ENCODE data around the gene KLHL5.
A peak's percentile ranks its signal among the peaks of the same experiment; 100 is the strongest.
"Not testable (repeated sequence)": the region's sequence is repeated elsewhere in the genome, so short reads cannot be mapped to it uniquely, and the experiment has no call there.

KLHL5 gene, protein sequence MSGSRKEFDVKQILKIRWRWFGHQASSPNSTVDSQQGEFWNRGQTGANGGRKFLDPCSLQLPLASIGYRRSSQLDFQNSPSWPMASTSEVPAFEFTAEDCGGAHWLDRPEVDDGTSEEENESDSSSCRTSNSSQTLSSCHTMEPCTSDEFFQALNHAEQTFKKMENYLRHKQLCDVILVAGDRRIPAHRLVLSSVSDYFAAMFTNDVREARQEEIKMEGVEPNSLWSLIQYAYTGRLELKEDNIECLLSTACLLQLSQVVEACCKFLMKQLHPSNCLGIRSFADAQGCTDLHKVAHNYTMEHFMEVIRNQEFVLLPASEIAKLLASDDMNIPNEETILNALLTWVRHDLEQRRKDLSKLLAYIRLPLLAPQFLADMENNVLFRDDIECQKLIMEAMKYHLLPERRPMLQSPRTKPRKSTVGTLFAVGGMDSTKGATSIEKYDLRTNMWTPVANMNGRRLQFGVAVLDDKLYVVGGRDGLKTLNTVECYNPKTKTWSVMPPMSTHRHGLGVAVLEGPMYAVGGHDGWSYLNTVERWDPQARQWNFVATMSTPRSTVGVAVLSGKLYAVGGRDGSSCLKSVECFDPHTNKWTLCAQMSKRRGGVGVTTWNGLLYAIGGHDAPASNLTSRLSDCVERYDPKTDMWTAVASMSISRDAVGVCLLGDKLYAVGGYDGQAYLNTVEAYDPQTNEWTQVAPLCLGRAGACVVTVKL

DNA sequence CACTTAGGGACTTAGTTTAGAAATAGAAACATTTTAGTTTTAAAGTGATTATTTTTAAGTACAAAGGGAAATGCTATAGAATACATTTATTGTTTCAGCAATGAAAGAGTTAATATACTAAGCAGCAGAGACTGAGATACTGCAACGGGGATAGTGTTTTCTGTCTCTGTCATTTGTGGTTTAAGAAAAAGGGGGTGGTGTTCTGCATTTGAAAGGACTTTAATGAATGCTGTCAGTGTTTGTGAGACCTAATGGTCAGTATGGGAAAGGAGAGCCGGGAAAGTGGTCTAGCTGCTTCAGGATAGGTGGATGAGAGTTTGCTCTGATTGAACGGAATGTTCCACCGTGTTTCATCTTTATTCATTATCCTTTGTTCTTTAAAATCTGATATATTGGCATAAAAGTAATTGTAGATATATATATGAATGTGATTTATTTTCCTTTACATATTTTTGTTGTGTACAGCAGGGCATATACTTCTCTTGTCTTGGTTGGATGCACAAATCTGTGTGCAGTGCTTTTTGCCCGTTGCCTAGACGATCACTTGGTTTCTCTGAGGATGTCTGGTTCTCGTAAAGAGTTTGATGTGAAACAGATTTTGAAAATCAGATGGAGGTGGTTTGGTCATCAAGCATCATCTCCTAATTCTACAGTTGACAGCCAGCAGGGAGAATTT, at the start of gene KLHL5:
Gene KLHL5 (plus strand): TSS at position 139 of the 676 bp plus-strand sequence. CDS start 421 bp downstream, at position 560.
- no peak for DNase-seq

DNA sequence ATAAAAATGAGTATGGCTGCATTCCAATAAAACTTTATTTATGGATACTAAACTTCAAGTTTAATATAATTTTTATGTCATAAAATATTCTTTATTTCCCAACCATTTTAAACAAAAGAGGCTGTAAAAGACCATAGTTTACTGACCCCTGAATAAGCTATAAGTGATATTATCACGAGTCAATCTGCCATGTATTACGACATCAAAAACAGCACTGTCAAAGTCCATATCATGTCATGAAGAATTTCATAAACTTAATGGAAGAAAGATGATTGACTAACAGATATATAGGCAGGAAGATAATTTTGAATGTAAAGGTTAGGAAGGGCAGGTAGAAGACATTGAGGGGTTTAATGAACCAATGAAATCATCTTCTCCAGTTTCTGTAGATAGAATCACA, 48.0 kb upstream of the KLHL5 start:
- no peak for DNase-seq

DNA sequence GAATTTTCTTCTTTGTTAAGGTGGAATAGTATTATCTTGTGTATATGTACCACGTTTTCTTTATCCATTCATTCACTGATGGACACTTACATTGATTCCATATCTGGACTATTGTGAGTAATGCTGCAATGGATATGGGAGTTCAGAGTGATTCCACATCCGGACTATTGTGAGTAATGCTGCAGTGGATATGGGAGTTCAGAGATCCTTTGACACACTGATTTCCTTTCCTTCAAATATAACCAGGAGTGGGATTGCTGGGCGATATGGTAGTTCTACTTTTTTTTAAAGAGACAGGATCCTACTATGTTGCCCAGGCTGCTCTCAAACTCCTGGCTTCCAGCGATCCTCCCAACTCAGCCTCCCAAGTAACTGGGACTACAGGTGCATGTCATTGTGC, 41.9 kb upstream of the KLHL5 start:
- DNase-seq = no peak

DNA sequence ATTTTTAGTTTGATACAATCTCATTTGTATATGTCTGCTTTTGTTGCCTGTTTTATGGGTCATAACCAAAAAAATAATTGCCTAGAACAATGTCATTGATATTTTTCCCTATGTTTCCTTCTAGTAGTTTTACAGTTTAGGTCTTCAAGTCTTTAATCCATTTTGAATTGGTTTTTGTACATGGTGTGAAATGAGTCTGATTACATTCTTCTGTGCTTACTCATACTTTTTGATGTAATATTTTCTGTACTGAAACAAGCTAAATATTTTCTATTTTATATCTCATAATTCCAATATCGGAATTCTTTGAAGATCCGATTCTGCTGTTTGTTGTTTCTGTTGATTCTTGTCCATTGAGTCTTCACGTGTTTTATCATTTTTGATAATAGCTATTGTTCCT, 40.4 kb upstream of the KLHL5 start:
- DNase-seq = no peak

DNA sequence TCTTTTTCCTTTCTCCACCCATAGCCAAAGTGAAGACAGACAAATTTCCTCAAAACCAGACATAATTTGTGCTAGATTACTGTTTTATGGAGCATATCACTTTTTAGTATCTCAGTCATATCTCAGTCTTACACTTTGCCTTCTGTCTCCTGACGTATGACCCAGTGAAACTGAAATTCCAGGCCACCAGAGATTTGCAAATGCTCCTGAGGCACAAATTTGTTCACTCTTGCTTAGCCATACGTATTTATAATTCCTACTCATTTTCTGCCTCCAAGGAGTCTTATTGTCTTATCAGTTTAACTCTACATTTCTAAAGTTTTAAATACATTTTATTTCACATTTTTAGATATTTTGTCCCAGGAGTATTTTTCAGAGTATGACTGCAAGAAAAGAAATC, 39.8 kb upstream of the KLHL5 start:
- no peak for DNase-seq

DNA sequence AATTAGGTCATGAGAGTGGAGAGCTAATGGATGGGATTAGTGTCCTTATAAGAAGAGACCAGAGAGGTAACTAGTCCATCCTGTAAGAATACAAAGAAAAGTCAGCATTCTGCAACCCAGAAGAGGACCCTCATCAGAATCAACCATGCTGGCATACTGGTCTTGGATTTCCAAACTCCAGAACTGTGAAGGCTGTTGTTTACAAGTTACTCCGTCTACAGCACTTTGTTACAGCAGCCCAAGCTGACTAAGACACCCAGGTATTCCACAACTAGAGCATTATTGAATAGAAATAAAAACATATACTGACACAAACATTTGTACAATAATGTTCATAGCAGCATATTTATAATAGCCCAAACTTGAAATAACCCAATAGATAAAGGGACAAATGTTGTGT, 39.0 kb upstream of the KLHL5 start:
- no peak for DNase-seq

DNA sequence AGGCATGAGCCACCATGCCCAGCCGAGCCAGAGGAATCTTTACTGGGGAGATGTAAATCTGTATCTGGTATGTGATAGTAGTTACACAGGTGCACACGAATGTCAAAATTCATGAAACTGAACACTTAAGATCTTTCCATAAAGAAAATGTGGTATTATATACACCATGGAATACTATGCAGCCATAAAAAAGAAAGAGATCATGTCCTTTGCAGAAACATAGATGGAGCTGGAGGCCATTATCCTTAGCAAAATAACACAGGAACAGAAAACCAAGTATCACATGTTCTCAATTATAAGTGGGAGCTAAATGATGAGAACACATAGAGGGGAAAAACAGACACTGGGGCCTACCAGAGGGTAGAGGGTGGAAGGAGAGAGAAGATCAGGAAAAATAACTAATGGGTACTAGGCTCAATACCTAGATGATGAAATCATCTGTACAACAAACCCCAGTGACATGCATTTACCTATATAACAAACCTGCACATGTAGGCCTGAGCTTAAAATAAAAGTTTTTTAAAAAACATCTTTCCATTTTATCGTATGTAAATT, 37.6 kb upstream of the KLHL5 start:
- no peak for DNase-seq

DNA sequence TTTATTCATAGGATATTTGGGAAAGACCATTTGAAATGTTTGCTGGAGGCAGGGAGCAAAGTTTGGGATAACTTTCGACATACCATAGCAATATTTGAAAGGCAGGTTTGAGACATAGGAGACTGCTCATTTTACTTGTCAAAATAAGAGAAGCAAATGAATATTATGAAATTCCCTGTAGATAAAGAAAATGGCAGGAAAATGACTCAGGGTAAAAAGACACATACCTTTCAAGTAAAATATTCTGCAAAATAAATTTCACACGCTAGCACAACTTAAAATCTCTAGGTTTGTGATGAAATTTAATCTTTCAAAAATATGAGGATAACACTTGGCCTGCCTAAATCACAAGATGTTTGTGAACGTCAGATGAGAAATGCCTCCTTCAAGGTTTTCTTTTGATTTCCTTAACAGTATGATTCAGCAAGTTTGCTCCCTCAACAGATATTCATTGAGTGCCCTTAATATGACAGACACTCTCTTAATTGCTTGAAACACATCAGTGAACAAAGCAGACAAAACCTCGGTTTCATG, 36.4 kb upstream of the KLHL5 start:
- no peak for DNase-seq

DNA sequence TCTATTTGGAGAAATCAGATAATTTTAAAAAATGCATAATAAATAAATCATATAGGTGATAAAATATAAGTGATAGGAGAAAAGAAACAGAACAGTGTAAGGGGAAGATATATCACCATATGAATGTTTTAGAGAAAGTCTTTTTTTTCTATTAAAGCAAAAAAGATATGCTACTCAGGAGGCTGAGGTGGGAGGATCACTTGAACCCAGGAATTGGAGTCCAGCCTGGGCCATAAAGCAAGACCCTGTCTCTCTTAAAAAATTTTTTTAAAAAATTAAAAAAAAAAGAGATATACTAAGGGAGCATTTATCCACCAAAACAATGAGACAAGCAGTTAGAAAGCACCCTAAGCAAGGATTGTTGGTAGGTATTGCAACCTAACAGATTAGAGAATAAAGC, 35.9 kb upstream of the KLHL5 start:
- no peak for DNase-seq

DNA sequence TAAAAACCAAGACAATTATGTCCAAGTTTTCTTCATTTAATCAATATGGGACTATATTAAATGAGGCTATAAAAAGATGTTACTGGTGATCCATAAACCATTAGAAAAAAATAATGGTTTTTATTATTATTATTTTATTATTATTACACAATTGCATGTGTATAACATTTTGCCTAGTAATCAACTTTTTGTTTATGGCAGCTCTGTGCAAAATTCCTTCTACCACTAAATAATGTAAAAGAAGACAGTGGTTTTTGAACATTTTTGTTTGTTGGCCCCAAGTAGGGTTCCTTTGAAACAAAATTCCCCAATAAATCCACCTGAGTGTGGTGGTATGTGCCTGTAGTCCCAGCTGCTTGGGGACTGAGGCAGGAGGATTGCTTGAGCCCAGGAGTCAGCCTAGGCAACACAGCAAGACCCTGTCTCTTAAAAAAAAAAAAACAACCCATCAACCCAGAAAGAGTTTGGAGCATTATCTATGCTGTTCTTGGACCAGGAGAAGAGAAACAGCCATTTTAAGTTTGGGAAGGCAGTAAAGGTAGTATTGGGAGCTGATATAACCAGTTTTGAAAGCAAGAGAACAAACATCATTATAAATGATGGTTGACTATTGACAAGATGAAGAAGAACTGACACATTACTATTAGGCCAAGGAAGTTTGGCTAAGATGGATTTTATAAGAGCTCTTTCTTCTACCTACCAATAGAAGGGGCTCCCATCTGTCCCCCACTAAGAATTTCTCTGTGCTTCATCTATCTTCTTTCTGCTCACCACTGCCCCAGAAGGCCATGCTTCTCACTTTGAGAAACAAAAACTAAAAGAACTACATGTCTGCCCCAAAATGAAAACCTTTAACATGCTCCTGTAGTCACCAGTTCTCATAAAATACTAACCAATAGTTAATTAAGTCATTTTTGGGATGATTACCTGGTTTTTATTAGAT, 32.0 kb upstream of the KLHL5 start:
- DNase-seq = peak; percentile 11 to 46

DNA sequence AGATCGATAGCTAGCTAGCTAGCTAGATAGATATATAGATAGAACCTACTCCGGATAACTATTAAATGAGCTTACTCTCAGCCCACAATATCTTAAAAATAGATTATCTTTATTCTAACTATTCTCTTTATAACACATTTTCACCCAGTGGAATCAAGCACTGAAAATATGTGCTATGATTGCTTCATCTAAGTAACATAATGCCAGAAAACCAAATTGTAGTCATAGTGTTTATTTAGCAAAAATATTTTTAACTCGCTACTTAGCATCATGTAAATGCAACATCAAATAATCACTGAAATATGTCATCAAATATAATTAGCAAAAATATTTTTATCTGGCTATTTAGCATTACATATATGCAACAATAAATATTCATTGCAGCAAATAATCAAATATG, 31.3 kb upstream of the KLHL5 start:
- no peak for DNase-seq

DNA sequence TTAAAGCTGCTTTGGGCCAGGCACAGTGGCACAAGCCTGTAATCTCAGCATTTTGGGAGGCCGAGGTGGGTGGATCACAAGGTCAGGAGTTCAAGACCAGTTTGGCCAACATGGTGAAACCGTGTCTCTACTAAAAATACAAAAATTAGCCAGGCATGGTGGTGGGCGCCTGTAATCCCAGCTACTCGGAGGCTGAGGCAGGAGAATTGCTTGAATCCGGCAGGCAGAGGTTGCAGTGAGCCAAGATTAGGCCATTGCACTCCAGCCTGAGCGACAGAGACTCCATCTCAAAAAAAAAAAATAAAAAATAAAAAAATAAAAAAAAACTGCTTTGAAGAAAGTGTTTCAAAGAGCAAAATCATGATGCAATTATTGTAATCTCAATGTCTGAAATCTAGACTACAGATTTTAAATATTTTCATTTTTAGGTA, 30.4 kb upstream of the KLHL5 start:
- DNase-seq = not testable (repeated sequence)

DNA sequence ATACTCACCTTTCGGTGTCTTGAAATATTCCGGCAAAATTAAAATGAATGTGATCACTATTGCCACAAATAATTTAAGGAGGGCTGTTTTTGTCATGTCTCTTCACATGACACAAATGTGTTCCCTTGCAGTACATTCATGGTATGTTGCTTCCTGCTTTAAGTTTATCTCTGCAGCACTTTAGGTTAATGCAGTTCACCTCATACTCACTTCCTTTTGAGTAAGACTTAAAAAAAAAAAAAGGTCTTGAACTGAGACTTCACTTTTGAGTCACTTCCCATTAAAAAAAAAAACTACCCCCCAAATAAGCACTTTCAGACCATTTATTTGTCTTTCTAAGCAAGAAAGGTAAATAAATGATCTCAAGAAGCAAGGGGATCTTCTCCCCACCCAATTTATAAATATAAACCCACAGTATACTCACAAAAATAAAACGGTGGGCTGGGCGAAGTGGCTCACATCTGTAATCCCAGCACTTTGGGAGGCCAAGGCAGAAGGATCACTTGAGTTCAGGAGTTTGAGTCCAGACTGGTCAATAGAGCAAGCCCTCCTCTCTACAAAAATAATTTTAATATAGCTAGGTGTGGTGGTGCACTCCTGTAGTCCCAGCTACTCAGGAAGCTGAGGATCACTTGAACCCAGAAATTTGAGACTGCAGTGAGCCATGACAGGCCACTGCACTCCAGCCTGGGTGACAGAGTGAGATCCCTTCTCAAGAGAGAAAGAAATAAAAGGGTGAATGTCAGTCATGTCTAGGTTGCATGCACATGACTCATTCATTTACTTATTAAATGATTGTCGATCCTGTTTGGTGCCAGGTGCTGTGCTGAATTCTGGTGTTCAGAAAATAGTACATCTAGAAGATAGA, 29.6 kb upstream of the KLHL5 start, which contains the start of gene TMEM156:
Gene TMEM156 (minus strand): TSS at position 192 of the 868 bp plus-strand sequence. CDS start 96 bp downstream, at position 96.
- DNase-seq = peak in 1 of 2 donors; percentile 77

DNA sequence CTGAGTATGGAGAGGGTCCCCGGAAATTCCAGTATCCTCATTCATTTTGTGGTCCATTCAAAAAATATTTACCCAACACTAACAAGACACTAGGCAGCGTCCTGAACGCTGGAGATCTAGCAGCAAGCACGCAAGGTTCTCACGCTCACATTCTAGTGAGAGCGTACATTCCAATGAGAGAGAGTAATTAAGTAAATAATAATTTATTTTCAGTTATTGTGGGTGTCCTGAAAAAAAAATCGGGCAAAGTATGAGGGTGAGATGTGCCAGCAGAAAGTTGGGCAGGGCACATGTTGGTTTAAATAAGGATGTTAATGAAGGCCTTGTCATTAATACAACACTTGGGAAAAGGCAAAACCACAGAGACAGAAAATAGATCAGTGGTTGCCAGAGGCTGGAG, 25.9 kb upstream of the KLHL5 start:
- DNase-seq = no peak

DNA sequence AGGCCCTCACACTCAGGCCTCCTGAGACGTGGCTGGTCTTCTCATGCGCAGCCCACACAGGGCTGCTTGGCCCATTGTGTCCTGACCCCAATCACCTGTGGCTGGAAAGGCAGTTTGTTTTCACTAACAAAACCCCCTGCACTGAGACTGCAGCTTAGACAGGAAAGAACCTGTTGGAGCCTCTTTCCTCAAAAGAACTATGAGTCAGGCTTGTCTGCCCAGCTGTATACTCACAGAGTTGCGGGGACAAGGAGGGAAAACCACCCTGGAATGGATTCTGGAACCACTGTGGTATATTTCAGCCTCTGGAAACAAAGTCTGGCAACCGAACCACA, 24.6 kb upstream of the KLHL5 start:
- DNase-seq = no peak

DNA sequence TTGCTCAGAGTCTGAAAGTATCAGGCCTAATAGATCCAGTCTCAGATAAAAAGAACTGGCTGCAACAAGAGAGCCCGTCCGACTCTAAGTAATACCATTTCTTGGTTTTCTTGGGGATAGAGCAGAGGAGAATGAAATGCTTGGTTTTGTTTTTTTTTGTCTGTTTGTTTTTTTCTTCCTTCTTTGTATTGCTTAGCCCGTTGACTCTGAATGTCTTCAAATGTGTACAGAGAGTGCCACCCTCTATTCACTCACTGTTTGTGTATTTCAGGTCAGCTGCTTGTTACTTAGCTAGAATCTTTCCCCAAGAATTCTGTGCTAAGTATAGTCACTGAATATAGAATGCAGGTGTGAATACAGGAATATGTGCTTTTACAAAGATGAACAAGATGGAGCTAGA, 24.1 kb upstream of the KLHL5 start:
- no peak for DNase-seq

DNA sequence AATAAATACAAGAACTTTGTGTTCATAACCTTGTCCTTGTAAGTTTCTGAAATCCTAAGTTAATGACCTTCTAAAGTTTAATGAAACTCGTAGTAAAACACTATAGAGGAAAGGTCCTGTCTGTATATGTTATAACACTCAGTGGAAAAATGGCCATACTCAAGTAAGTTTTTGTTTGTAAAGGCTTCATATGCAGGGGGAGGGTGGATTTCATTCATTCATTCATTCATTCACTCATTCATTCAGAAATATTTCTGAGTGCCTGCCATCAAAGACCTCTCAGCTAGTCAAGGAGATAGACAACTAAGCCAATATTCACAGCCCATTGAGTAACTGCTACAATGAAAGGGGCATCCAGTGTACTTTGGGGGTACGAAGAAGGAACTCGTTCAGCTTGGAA, 22.9 kb upstream of the KLHL5 start:
- DNase-seq = no peak

DNA sequence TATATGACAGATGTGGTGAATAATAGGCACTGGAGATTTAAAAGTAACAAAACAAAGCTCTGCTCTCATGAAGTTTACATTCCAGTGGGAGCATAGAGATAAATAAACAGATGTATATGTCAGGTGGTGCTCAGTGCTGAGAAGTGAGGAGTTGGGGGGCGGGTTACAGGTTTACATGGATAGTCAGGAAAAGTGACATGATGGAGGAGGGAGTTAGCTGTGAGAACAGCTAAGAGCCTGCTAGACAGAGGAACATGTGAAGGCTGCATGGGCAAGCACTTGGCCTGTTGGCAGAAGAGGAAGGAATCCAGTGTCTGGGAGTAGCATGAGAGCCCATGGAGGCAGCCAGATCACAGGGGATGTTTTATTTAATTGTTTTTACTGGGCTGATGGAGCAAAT, 19.7 kb upstream of the KLHL5 start:
- no peak for DNase-seq

DNA sequence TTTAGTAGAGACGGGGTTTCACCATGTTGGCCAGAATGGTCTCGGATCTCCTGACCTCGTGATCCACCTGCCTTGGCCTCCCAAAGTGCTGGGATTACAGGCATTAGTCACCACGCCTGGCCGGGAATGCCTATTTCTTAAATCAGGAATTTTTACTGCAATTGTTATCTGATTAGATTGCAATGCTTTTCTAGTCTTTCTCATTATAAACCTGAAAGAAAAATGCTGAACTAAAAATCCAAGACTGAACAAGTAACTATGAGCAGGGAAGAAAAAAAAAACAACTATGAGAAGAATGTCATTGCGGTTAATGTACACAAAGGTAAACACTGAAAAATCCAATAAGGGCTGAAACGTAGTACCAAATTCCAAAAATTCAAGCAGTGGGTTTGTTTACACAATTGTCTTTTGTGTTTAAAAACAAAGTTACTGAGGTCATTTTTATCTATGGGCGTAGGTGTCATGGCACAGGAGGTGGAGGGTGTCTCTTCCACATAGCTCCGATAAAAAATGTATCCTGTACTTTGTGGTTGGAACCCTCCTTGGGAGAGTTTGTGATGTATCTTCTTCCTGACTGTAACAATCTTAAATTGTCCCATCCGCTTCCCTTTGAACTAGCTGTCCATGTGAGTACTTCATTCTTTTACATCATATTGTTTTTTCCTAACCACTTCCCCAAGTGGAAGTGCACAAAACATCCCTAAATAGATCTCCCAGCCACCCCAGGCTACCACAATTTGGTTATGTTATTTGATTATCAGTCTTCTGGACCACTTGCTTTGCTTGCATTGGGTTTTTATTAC, 18.8 kb upstream of the KLHL5 start:
- DNase-seq = no peak

DNA sequence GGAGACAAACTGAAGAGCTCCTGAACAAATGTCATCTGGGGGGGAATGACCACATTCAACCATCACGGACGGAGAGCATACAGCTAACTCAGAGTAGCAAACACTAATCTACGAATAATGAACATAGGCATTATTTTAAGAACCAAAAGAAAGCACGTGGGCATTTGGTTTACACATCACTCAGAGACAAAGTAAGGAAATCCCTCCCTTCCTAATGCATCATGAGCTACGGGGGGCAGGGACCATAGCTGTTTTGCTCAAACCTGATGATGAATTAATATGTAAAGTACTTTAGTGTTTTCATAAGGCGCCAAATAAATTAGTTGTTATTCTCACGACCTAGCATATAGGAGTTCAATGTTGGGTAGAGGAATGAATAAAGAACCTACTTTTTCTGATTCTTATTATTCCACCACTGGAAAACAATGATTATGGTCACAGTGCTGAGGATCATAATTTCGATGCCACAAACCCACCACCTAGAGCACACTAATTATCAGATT, 18.1 kb upstream of the KLHL5 start:
- DNase-seq = peak; percentile 33 to 34
